Gastrocnemius medialis (tissue), 4 donors: ENCODE data around the gene NETO2.

Source experiments
- CTCF ChIP-seq, 5 experiments: fragments of 450-650 bp in 3 of 5; fragments of 200-600 bp in 2 of 5; sonication (generic) in 2 of 5; IDR thresholded peaks in 4 of 5; conservative IDR thresholded peaks in 1 of 5; 1 replicate in 4 of 5; 2 replicates in 1 of 5; pipeline ENCODE4 v1.5.1; 2016 to 2019; ENCODE audit warnings: antibody characterized with exemption in 5 of 5, mild to moderate bottlenecking in 3 of 5, moderate library complexity in 3 of 5
- POLR2A ChIP-seq, 2 donors: fragments of 450-650 bp; IDR thresholded peaks; one replicate each; pipeline ENCODE4 v1.6.1; 2017; ENCODE audit warnings: antibody characterized with exemption in 2 of 2, mild to moderate bottlenecking in 2 of 2, moderate library complexity in 2 of 2

DNA sequence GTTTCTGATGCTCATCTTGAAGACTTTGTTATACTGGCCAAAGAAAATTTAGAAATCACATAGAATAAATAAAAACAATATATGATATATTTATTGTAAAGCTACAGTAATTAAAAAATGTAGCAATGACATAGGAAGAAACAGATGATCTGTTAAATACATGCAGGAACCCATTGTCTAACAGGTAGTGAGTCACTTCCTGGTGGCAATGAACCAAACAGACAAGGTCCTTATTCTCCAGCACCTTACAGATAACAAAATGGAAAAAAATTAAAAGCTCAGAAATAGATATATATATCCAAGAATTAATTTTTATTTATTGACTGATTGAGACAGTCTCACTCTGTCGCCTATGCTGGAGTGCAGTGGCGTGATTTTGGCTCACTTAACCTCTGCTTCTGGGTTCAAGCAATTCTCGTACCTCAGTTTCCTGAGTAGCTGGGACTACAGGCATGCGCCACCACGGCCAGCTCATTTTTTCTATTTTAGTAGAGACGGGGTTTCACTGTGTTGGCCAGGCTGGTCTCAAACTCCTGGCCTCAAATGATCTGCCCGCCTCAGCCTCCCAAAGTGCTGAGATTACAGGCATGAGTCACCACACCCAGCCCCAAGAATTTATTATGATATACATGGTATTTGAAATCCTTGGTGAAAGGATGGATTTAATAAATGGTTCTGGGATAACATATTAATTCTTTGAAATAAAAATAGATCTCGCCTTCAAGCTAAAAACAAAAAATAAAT, 7.5 kb downstream of the NETO2 start:
- TF ChIP-seq CTCF (IDR thresholded peaks at IDR 0.05 in 4 of 5, conservative IDR thresholded peaks at IDR 0.05 in 1 of 5) (no peak), POLR2A (IDR thresholded peaks at IDR 0.05) (no peak)
